Measurements from ENCODE around the gene TRPV5. TPM values are rescaled to one million over a fixed set of nuclear protein-coding genes. Genes with fewer than 3 reads are reported as not detected.

The TRPV5 gene
- total RNA-seq, 6 experiments from 2014 or later = not detected

DNA sequence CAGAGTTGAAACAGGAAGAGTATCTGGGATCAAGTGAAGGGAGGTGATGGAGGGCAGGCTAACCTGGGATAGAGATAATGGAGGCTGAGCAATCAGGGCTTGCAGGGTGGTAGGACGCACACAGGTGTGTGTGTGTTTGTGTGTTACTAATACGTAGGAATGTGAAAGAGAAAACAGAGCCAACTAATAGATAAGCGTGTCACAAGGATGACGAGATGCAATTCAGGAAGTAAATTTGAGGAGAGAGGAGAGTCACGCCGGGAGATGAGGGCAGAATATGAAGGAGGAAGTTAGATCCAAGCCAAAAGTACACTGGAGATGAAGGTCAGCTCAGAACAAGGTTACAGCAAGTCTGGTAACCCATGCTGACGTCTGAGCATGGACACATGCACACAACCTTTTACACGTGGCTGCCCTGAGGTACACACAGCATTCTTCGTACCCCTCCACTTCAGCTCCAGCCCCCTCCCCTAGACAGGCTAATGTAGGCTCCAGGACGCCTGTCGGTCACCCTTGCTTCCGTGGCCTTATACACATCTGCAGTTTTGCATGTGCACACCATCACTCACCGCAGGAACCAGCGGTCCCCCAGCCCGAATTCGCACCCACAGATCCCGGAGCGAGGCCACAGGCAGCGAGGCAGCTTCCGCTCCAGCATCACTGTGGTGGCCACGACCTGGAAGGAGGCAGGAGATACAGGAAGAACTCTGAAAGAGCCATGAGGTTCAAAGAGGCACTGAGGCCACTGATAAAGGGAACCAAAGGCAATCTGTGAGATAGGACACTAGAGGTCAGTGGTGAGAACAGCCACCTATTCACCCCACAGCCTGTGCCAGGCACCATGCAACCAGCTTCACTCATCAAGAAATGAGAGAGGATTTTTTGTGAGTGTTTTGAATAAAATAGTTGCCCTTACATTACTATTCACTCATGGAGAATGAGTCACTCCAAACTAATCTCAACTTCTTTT is 24.3 kb downstream of the TRPV5 start:
- TF ChIP-seq CTCF (IDR thresholded peaks at IDR 0.05) = no peak; the same call in 1 of the 2 replicates
- DNase-seq = no peak
- Mint-ChIP-seq H3K27ac (no peak overlapping the region), H3K36me3 (ENCODE audit: low read depth) (no peaks in the 10 kb centered on the region), H3K9me3 (peaks cover 5% of the 10 kb centered on the region), H3K4me1 (ENCODE audit: low read depth) (no peaks in the 10 kb centered on the region), H3K27me3 (ENCODE audit: insufficient read depth) (peaks cover 6% of the 10 kb centered on the region), H3K4me3 (no peak overlapping the region)

GRCh38 chr7:142908290-142908689 is 25.3 kb downstream of the TRPV5 start:
- H3K27me3 Mint-ChIP-seq (ENCODE audit: insufficient read depth) = peaks cover 5% of the 10 kb centered on the region
- TF ChIP-seq CTCF (IDR thresholded peaks at IDR 0.05) = no peak
- H3K27ac Mint-ChIP-seq = no peak overlapping the region
- H3K36me3 Mint-ChIP-seq (ENCODE audit: low read depth) = no peaks in the 10 kb centered on the region
- H3K4me3 Mint-ChIP-seq = no peak overlapping the region
- peaks cover 5% of the 10 kb centered on the region for H3K9me3 Mint-ChIP-seq
- no peak for DNase-seq
- H3K4me1 Mint-ChIP-seq (ENCODE audit: low read depth) = no peaks in the 10 kb centered on the region

DNA sequence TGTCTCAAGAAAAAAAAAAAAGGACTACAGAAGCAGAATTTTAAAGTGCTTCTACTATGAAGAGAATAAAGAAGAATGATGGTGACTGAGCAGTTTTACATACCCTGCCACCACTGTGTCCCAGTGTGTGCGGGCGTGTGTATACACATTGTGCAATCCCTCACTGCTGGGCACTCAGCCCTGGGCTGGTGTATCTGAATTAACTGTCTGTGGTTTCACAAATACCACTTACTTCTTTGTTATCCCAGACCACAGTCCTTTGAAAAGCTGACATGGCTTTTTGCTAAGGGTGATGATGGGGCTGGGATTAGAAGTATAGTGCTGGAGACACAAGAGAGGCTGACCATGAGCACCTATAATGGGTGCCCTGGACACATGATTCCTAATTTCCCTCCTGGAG is 26.9 kb downstream of the TRPV5 start:
- Mint-ChIP-seq H3K27ac (no peak overlapping the region), H3K4me3 (no peak overlapping the region), H3K4me1 (ENCODE audit: low read depth) (no peaks in the 10 kb centered on the region), H3K36me3 (ENCODE audit: low read depth) (no peaks in the 10 kb centered on the region), H3K9me3 (peaks cover 5% of the 10 kb centered on the region), H3K27me3 (ENCODE audit: insufficient read depth) (peaks cover 2% of the 10 kb centered on the region)
- no peak for TF ChIP-seq CTCF (IDR thresholded peaks at IDR 0.05)
- DNase-seq = no peak

GRCh38 chr7:142905759-142906158 is 27.8 kb downstream of the TRPV5 start:
- H3K27me3 Mint-ChIP-seq (ENCODE audit: insufficient read depth) = peaks cover 1% of the 10 kb centered on the region
- no peak overlapping the region for H3K27ac Mint-ChIP-seq

DNA sequence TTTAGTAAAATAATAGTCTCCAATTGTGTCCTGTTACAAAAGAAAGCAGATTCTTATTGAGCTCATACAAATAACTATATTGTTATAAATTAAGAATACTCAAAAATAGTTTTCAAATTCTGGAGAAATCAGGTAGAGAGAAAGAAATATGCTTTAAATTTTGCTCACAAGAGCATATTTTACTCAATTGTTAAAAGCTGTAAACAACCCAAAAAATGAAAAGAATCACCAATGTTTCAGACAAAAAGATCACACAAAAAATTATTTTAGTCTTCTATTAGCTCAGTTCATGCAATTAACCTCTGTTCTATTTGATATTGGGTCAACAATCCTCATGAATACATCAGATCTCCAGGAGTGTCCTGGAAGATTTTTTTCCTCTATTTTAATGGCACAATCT is 29.4 kb downstream of the TRPV5 start:
- Mint-ChIP-seq H3K27ac (no peak overlapping the region), H3K9me3 (peaks cover 5% of the 10 kb centered on the region), H3K4me3 (no peak overlapping the region), H3K4me1 (ENCODE audit: low read depth) (no peaks in the 10 kb centered on the region), H3K27me3 (ENCODE audit: insufficient read depth) (peaks cover 1% of the 10 kb centered on the region), H3K36me3 (ENCODE audit: low read depth) (no peaks in the 10 kb centered on the region)
- DNase-seq = no peak
- TF ChIP-seq CTCF (IDR thresholded peaks at IDR 0.05) = no peak

More at GRCh38 chr7:142905759-142906158, 27.8 kb downstream of the TRPV5 start:
- Mint-ChIP-seq H3K36me3 (ENCODE audit: low read depth) (no peaks in the 10 kb centered on the region), H3K9me3 (peaks cover 5% of the 10 kb centered on the region), H3K4me3 (no peak overlapping the region), H3K4me1 (ENCODE audit: low read depth) (no peaks in the 10 kb centered on the region)
- no peak for DNase-seq
- no peak for TF ChIP-seq CTCF (IDR thresholded peaks at IDR 0.05)
